HG03432 (cell line): ENCODE measurements around the gene TRIM66.

Source experiments
- ATAC-seq: cut with Tn5 transposase; IDR thresholded peaks from one replicate; pipeline ENCODE4 v1.9.1; 2021; ENCODE audit warnings: mild to moderate bottlenecking, moderate library complexity; ENCODE audit not compliant: unreplicated experiment

TRIM66 gene

DNA sequence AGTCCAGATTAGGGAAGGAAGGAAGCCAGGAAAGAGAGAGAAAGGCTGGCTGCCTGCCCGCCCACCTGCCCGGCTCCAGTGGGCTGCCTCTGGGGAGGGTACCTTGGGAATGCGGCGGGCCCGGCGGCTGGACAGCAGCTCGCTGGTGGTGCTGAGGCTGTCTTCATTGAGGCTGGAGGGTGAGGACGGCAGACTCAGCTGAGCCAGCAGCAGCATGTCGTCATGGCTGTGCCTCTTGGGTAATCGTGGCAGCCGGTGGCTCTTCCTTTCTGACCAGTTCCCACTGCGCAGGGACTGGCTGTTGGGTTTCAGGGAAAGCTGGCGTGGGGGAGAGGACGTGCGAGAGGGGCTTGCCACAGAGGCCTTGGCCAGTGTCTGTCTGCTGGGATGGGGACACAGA, 33.0 kb upstream of the TRIM66 start:
- ATAC-seq, result no peak

DNA sequence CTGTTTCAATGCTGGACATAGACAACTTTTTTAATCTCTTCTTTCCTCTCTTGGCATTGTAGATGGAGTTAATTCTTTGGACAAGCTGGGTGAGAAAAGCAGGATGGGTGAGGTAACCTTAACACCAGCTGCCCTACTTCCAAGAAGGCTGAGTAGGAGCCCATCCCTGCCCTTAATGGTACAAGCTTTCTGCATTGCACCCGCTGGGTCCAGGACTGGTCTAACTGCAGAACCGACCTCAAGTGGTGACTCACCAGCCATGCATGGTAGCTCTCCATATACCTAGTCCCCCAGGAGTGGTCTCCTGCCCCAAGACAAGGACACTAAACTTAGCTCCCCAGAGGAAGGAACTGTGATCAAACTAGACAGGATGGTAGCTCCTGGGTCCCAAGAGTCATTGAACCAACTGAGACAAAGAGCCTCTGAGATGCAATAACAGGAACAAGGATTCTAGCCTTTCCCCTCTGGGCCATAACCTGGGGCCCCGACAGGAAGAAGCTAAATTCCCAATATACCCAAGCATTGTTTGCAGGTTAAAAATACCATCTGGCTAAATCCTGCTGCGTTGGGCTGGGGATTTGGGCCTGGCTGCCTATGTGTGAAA, 32.3 kb upstream of the TRIM66 start:
- ATAC-seq, result no peak

DNA sequence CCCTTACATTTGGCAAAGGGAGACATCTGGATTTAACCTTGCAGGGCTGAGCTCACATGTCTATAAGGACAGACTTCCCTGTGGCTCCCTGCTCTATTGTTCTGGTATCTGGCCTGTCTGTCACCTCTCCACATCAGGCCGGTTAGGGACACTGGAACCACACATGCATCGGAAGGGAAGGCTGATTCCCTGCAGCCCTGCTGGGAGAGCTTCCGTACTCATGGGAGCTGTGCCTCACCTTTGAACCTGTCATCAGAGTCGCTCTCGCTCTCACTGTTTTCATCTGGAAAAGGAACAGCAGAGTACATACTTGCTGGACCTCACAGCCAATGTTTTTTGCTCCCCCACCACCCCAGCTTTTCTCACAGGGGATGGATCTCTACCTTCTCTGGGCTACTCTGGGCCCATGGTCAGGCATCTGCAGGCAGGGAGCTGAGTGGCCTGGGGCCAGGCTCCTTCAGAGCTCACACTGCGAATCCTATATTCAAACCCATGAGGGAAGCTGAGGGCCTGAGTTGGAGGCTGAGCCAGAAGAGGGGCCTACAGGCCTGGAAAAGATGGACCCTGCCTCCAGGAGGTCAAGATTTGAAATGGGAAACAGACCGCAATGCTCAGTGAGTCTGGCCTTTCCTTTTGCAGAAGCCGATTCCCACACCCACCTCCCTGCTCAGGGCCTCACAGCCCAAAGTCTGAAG, 31.4 kb upstream of the TRIM66 start:
- no peak for ATAC-seq

DNA sequence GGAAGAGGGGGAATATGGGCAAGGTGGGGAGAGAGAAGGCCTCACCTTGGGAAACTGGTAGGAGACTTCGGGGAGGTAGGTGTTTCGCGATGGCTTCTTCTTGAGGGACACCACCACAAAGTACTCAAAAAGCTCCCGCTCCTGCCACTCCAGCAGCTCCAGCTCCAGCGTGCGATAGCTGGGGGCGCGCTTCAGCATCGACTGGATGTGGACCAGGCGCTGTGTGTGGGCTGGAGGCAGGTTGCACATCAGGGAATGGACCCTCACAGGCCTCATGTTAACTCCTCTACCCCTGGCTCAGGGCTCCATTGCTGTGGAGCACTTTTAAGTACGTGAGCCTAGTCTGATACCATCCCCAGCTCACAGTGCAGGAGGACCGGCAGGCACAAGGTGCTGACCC, 30.0 kb upstream of the TRIM66 start:
- ATAC-seq, result no peak

DNA sequence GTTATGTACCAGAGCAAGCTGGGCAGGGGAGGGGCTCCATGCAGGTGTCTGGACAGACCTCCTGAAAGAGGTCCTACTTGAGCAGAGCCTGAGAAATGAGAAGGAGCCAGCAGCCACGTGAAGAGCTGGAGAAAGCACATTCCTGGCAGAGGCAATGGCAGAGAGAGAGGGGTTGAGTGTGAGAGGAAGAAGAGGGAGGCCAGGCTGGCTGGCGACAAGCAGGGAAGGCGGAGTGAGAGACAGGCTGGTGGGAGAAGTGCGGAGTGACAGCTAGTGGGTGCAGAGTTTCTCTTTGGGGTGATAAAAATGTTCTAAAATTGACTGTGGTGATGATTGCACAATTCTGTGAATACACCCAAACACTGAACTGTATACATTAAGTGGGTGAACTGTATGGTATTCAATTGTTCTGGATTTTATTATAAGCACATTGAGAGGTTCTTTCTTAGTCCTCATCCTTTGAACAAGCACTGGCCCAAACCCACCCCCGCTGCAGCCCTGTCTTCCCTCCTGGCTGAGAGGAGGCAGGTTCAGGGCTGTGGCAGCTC, 29.5 kb upstream of the TRIM66 start:
- no peak for ATAC-seq

DNA sequence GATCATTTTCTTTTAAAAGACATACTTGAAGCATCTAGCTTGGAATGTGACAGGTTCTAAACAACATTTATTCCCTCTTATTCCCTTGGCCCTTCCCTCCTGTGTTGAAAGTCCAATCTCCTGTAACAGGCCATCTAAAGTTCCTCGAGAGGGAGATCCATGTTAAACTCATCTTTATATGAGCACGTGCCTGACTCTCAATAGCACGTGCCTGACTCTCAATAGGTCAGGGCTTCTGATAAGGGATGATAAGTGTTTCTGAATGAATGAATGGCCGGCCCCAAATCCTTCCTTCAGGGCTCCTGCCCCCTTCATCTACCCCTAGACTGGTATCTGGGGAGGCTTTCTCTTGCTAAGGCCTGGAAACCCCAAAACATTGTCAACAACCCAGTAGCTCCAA, 27.3 kb upstream of the TRIM66 start:
- ATAC-seq, result no peak

DNA sequence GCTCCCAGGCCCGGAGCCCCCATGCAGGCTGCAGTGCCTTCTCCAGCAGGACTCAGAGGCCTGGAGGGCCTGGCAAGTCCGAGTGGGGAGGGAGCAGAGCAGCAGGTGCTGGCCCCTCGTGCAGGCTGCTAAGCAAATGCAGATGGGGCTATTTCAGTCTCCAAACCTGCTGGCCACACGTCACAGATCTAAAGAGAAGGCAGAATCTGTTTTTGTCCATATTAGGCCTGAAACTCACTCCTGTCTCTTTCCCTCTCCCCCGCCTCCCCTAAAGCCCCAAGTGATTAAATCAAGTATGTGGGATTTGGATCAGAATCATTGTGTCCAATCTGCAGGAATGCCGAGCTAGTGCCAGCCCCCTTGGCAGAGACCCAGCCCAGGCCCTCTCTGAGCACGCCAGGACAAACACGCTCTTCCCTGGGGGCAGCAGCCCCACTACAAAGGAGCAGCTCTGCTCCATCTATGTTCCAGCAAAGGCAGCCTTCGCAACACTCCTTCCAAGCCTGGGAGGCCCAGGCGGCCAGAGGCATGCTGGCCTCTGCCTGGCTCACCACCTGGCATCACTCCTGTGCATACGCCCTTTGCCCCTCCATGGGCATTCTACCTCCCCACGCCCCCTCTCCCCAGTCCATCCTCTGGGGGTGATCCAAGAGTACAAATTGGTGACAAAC, 26.7 kb upstream of the TRIM66 start:
- ATAC-seq, result no peak

DNA sequence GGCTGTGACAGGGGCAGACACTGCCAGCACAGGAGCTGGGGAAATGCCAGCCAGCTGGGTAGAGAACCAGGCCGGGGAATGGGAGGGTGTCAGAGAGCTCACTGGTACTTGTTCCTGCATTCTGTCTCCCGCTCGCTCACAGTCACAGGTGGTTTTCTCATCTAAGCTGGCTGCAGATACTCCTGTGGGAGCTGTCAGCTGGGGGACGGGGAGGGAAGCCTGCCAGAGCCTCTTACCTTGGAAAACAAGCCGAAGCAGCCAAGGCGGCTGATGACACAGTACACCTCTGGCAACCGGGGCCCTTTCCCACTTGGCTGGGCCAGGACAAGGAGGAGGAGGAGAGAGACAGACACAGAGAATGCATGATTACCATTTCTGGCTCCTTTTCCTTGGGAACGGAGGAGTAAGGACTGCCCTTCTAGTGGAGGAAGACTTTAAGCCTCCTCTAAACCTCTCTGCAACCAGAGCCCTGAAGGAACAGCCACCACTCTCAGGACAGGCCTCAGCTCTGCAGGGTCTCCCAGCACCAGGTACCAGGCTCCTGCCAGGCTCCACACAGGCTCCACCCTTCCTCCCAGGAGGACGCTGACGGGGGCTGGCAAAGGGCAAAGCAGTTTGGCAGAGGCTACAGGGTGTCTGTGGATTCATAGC, 25.2 kb upstream of the TRIM66 start:
- ATAC-seq, result no peak

DNA sequence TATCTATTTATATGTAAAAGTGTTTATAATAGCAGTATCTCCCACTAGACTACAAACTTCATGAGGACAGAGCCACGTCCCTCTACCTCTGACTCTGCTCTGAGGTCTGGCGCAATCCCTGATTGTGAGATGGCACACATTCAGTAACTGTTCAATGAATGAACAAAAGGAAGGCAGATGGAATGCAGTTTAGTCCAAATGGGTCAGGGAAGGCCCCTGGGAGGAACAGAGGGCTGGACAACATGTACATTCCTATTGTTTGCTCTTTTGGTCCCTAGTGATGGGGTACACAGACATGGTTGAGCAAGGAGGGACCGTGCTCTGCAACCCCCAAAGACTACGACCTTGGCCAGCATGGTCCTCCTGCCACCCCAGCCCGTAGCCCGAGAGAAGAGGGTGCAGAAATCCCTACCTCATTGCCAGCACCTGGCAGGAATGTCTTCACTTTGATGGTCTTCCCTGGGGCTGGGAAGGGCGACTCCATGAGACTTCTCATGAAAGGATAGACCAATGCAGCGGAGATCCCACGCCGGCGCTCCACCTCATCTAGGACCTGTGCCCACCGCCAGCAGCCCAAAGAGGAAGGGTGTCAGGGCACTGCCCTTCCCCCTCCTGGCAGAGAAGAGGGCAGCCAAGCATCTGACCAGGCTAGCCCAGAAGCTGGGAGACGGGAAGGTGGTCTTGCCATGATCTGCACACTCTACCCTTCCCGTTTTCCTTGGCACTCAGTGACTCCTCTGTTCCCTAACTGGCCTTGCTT, 24.4 kb upstream of the TRIM66 start:
- ATAC-seq, result no peak

DNA sequence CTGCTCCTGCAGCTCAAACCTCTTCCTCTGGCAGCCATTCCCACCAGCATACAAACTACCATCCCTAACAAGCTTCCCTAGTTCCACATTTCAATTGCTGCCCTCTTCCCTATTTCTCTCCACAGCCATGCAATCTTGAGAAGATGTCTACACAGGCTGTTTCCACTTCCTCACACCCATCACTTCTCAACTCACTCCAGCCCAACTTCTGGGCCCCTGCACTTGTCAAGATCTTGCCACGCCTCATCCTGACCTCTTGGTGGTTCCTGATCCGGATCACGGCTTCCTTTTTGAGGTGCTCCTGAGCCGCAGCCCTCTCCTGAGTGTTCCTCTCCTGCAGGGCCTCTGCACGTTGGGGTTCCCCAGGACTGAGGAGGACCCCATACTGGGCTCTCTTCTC, 22.7 kb upstream of the TRIM66 start:
- ATAC-seq, result no peak

DNA sequence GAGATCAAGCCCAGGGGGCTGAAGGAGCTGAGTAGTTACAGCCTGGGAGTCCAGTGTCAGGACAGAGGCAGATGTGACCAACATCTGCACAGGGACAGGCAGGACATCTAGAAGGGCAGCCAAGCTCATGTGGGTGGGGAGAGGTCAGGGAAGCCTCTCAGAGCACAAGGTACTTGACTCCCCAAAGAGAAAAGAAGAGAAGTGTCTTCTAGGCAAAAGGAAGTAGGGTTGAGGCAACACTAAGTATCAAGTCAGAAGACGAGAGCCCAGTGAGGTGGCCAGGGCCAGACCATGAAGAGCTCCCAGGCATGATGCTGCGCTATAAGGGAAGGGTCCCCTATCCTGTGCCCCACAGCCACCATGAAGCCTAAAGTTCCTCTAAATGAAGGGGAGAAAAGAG, 21.7 kb upstream of the TRIM66 start:
- no peak for ATAC-seq

DNA sequence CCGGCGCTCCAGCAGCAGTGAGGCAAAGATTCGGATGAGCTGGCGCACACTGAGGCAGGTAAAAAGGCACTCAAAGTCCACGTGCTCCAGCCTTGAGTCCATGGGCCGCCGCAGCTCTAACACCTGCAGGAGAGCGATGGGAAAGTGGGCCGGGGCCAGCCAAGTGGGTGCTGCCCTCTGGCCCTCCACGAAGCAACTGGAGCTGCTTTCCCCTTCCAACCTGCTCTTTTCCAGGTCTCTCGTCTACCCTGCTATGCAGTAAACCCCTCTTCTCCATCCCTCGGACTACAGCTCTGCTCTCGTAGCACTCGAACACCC, 20.1 kb upstream of the TRIM66 start:
- no peak for ATAC-seq

DNA sequence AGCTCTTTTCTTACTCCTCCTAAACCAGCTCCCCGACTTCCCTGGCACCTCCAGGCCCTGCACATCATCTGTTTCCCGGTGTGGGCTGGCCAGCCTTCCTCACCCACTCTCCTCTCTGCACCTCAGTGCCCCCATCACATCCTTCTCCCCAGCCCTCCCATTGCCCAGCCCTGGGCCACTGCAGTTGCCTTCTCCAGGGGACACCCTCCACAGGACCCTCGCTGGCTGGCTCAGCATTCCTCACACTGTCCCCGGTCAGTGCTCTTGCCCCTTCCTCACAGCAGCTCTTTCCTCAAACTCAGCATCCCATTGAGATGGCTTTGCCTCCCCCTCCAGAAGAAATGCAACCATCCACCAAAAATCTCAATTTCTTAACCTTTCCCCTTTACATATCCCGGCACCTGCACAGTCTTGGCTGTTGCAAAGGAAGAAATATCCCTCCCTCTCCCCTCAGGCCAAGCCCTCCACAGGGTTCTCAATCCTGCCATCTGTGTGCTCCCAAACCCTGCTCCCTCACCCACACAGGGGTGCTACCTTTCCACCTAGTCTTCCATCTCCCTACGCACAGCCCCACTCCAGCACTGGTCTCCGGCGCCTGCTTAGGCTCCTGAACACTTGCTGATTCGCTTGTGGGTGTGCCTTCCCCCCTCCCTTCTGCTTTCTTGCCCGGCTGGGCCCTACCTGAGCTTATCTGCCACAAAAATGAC, 19.6 kb upstream of the TRIM66 start:
- no peak for ATAC-seq

DNA sequence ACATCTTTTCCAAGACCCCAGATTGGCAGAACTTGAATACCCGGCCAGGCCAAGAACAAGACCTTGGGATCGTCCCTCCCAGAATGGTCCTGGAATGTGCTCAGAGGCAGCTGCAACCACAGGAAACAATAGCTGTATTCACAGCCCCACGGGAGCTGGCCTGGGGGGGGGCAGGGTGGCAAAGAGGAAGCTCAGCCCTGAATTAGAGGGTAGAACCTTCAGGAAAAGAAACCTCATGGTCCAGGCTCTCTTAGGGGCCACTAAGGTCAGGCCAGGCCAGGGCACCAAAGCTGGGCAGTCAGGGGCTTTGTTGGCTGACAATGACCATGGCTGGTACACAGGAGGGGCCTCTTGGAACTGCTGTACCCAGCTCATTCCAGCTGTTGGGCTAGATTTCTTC, 17.4 kb upstream of the TRIM66 start:
- ATAC-seq, result no peak

DNA sequence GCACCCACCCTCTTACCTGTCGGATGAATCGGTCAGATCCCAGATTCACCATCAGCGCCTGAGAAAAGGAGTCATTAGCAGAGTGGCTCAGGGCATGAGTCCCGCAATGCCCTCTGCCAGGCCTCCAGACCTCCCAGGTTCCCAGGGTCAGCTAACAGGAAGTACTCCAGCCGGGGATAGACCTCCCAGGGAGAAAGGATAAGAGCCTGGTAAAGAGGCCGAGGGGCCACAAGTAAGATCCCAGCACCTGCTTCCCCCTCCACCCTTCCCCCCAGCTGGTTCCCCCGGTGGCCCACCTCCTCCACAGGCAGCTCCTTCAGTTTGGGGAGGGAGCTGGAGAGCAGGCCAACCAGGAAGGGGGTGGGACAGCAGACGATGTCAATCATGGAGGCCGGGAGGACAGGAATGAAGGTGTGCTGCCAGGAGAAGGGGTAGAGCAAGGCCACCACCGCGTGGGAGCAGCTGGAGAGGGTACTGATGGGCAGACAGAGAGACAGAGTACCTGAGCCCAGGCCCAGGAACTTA, 16.5 kb upstream of the TRIM66 start:
- ATAC-seq, result no peak

DNA sequence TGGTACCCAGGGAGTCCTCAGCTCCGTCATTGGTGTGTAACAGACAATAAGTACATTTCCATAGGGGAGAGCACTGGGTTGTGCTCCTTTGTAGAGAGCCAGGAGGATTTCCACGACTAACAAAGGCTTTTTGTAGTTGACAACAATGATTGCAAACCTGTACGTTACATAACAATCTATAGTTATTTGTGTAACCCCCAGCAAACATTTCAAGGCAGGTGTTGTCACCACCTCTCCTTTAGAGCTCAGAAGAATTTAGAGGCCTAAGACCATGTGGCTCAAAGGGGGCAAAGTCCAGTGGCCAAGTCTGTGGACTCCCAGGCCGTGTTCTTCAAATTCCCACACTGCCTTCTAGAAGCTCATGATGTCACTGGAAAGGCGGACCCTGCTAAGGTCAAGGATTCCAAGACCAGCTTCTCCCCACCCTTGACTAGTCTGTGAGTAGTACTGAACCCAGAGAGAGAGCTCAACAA, 15.9 kb upstream of the TRIM66 start:
- no peak for ATAC-seq

DNA sequence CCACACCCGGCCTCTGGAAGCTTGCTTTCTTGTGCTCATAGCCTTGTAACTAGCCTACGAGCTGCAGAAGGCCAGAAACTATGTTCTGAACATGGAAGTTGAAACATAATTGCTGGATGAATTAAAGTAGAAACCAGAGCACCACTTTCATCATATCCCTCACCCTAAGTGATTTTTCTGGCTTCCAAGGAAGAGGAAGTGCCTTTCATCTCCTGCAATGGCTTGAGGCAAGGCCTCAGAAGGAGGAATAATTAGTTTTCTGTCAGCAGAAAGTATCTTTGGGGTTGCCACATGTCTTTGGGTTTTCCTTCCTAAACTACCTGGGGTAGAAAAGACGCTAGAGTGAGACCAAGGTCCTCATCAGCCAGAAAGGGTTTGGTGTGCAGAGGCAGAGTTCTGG, 14.6 kb upstream of the TRIM66 start:
- no peak for ATAC-seq

DNA sequence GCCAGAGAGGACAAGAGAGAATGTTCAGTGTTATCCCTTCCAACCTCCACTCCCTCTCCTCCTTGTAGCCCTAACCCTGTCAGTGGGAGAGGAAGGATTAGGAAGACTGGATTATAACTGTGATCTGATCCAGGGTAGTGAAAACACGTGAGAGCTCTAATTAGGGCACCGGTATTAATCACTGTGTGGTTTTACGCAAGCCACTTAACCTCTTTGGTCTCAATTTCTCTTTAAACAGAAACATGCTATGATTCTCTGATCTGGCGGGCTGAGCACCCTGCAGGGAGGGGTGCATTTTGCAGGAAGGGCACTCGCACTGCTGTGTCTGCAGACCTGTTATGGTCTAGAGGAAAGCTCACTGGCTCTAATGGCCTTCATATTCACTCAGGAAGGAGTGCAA, 11.7 kb upstream of the TRIM66 start:
- no peak for ATAC-seq

DNA sequence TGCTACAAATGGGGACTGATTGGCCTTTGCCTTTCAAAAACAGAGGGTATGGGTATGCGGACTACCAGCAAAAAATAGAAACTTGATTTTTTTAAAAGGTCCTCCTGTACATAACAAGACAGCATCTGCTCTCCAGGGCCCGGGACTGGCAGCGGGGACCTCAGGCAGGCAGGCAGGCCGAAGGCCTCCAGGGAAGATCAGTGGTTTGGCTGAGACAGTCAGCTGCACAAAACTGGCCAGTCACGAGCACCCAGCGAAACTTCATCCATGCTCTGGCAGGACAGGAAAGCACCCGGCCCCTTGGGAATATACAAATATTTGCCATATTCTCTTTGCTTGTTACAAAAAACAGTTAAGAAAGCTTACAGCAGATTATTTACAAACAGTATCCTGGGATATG, 11.1 kb upstream of the TRIM66 start:
- ATAC-seq, result no peak

DNA sequence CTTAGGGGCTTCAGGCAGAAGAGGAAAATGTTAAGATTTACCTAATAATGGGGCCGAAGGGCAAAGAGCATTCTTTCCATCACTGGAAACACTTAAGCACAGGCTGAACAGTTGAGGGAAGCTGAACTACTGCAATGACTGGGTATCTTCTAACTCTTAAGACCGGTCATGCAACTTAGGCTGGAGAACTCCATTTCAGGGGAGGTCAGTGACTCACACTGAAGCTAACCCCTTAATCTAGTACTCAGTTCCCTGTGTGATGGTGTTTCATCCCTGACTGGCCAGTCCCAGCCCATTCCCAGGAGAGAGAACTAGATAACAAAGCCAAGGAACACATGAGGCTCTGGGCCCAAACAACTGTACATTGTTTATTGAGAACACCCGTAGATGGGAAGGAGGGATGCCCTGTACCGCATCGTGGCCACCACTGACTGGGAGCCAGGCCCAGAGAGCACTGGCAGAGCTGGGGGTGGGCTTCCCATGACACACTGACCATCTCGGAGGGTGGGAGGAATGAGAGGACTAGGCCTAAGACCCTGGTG, 10.6 kb upstream of the TRIM66 start:
- no peak for ATAC-seq
